GM21390 (cell line): ENCODE results near the gene FBXW7.
A peak's percentile ranks its signal among the peaks of the same experiment; 100 is the strongest.
"Not testable (repeated sequence)": the region's sequence is repeated elsewhere in the genome, so short reads cannot be mapped to it uniquely, and the experiment has no call there.

Source experiments
- ATAC-seq: cut with Tn5 transposase; IDR thresholded peaks from one replicate; pipeline ENCODE4 v1.9.1; 2021; ENCODE audit not compliant: unreplicated experiment

The FBXW7 gene

DNA sequence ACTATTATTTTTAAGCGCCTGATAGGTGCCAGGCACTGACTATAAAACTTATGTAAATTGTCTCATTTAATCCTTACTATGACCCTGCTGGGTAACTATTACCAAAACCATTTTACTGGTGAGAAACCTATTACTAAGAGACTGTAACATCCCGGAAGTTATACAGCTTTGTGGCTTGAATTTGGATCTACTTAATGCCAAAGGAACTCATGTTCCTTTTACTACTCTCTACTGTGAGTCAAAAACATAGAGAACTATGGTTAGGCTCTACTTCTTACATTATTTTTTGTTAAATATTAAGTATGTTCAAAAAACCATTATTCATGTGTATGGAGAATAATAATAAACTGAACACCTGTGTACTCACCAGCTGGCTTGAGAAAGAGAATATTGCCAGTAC lies 14.8 kb upstream of the FBXW7 start:
- ATAC-seq: not testable (repeated sequence)

DNA sequence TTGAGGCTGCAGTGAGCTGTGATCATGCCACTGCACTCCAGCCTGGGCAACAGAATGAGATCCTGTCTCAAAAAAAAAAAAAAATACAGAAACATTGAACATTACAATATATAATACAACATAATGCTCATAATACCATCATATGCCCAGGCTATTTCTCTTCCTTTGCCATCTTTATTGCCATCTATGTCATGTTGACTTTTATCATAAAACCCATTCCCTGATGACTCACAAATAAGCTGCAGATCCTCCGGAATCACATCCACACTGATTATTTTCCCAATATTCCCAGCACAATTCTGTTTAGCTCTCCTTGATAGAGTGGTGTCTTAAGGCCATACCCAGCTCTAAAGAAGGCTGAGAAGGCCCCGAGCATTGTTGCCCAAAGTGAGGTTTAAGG lies 9.2 kb upstream of the FBXW7 start:
- ATAC-seq: no peak

- ATAC-seq: not testable (repeated sequence)
These were observed 8.6 kb upstream of the FBXW7 start for GRCh38 chr4:152544533-152544932.

DNA sequence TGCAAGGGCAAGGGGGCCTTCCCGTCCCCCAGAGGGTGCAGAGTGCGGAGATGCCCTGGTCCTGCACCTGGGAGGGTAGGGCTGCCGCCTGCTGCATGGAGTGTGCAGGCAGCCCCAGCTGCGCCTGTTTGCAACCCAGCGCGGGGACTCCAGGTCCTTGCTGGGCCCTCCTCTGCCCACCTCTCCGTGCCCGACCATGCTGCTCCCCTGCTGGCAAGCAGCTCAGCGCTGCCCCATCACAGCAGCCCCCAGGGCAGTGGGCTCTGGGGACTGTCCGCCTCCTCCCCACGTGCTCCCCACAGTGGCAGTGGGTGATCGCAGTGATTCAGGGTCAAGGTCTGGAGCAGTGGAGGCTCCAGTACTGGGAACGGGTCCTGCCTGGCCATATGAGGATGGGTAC lies 5.0 kb upstream of the FBXW7 start:
- no peak for ATAC-seq

DNA sequence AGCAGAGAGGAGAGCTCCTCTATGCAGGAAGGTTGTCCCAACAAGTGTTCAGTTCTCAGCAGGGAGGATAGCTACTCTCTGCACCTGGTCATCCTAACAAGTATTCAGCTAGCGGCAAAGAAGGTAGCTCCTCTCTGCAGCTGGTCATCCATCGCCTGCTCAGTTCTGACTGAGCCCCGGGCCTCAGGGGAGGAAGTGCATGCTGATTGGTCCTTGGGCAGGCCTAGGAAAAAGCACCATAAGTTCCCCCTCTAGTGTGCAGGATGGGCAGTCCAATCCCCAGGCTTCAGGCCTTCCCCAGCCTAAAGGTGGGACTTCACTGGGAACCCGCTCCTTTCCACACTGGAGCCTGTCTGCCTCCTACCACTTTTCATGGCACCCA lies 4.4 kb upstream of the FBXW7 start:
- ATAC-seq: no peak

GRCh38 chr4:152539556-152540292 lies 3.8 kb upstream of the FBXW7 start:
- ATAC-seq: no peak

DNA sequence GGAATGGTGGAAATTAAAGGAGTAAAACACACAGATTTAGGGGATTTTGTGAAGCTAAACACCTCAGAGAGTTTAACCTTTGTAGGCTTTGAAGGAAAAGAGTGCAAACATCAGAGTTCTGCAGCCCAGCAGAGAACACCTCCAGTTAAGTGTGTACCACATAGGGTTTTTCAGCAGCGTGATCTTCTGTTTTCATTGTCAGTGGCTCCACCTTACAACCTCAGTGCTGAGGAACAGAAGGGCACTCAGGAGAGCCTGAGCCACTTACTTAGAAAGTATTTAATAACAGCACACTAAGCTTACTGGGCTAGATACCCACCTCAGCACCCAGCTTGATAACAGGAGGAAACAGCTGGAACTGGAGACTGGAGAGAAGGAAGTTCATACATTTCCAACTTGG lies 2.0 kb upstream of the FBXW7 start:
- no peak for ATAC-seq

GRCh38 chr4:152536545-152537182 lies 772 bp upstream of the FBXW7 start:
- peak; percentile 28 for ATAC-seq

DNA sequence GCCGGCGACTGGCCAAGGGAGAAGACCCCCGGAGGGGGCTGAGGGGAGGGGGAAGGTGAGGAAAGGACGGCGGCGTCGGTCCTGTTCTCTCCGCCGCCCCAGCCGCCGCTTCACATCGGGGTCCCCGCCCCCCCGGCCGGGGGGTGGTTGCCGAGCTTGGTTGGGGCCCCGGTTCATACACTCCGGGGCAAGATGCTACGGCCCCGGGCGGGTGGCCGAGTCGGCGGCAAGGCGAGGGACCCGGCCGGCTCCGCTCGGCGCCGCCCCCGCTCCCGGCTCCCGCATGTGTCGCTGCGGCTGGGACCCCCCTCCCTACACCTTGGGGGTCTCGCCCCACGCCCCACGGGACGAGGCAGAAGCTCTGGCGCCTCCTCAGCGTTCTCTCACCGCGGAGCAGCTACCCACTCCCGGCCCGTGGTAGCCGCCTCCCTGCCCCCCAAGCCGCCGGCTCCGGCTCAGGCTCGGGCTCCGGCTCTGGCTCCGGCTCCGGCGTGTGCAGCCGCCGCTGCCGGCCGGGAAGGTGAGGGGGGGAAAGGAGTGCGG lies 461 bp downstream of the FBXW7 start:
- ATAC-seq: peak; percentile 4

- ATAC-seq: no peak
These were observed 1.1 kb downstream of the FBXW7 start for GRCh38 chr4:152534541-152535359.

DNA sequence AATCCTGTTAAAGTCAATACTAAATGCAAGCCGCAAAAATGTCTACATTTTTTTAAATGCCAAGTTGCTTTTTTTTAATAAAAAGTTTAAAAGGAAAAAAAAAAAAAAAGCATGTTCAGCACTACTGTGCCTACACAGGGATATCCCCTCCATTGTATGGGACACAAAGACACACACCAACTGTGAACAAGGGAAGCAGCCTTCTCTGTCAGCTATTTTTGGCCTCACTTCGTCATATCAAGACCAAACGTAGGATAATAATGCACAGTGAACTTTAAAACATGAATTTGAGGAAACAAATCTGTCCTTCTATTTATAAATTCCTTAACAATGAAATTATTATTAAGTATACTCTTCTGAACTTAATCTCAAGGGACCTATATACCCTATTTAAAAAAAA lies 4.4 kb downstream of the FBXW7 start:
- ATAC-seq: no peak

GRCh38 chr4:152530600-152530999 lies 5.3 kb downstream of the FBXW7 start:
- ATAC-seq: no peak

DNA sequence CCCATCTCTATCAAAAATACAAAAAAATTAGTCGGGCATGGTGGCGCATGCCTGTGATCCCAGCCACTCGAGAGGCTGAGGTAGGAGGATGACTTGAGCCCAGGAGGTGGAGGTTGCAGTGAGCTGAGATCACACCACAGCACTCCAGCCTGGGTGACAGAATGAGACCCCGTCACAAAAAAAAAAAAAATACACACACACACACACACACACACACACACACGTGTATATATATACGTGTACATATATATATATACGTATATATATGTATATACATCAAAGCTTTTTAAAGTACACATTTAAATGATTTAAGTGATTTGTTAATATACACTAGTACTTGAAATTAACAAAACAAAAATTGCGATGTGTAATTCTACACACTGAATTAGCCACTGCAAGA lies 6.0 kb downstream of the FBXW7 start:
- ATAC-seq: no peak

DNA sequence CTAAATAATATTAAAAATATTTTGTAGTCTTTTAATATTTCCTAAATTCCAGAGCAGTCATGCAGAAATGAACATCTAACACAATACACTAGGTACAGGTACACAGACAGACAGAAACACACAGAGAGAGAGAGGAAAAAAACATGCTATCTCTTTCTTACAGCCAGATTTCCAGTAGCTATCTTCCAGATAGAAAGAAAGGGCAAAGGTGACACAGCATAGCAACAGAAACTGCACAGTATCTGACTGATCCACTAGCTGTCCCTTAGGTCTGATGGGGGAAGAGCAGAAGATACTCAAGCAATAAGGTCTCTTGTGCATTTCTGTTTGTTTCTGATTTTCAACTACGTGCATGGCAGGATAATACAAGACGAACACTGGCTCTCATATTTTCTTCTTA lies 7.8 kb downstream of the FBXW7 start:
- no peak for ATAC-seq

- peak; percentile 42 for ATAC-seq
These were observed 10.0 kb downstream of the FBXW7 start for GRCh38 chr4:152525878-152526277.

DNA sequence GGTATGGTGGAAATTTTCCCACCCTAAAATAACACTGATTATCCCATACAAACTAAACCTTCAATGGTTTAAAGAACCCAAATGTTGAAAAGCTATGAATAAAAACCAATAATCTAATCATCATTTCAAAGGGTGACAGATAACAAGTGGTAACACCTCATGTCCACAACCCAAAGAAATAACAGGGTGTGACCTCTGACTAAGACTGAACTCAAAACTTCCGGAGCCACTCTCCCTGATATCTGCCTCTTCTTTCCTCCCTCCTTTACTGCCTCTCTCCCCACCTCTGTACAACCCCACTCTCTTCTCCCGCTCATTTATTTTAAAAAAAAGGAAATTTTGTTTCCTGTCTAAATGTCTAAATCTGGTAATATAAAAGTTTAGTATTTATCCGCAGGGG lies 11.5 kb downstream of the FBXW7 start:
- ATAC-seq: no peak

DNA sequence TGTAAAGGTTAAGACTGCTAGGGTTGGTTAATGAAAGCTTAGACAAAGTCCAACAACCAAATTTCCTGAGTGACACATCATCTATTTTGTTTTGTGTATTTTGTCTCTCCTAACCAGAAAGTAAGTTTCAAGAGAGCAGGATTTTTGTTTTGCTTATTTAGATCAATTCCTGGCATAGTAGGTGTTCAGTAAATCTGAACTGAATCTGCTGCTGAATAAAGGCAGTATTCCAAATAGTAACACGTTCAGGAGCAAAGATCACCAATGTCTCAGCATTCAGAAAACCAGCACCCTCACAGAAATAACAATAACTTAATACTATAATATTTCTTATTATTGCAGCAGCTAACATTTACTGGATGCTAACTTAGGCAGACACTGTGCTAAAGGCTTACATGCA lies 12.2 kb downstream of the FBXW7 start:
- no peak for ATAC-seq

GRCh38 chr4:152522754-152523153 lies 13.1 kb downstream of the FBXW7 start:
- no peak for ATAC-seq

GRCh38 chr4:152522245-152522644 lies 13.6 kb downstream of the FBXW7 start:
- ATAC-seq: no peak

GRCh38 chr4:152516156-152516555 lies 19.7 kb downstream of the FBXW7 start:
- ATAC-seq: no peak

- ATAC-seq: no peak
These were observed 20.2 kb downstream of the FBXW7 start for GRCh38 chr4:152515678-152516077.

DNA sequence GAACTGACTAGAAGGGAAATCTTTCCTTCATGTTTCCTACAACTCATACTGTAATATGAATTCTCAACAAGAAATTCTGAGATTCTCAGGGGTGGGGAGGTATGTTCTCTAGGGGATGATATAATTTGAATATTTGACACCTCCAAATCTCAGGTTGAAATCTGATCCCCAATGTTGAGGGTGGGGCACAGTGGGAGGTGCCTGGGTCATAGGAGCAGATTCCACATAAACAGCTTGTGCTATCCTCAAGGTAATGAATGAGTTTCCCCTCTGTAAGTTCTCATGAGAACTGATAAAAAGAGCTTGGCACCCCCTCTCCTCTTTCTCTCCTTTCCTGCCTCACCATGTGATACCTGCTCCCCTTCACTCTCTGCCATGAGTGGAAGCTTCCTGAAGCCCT lies 21.5 kb downstream of the FBXW7 start:
- no peak for ATAC-seq
